B cell (primary cell): ENCODE results near the gene CUZD1. TPM values are rescaled to one million over a fixed set of nuclear protein-coding genes. Genes with fewer than 3 reads are reported as not detected.

Experiments
- ATAC-seq: fragments of 200-7000 bp; cut with Tn5 transposase; one replicate; pipeline ENCODE4 v1.10.0; 2021; ENCODE audit warnings: low read depth, mild to moderate bottlenecking, moderate number of reproducible peaks, moderate library complexity
- CTCF ChIA-PET: fragments of 350-600 bp; sonication (Branson Sonifier 250); formaldehyde crosslinking; loops from one replicate; lab custom pipeline; 2021; ENCODE audit warnings: antibody characterized with exemption, inconsistent platforms; lab: Charles Lee
- POLR2A ChIA-PET: fragments of 350-600 bp; sonication (Branson Sonifier 250); formaldehyde crosslinking; loops from one replicate; lab custom pipeline; 2021; ENCODE audit warnings: antibody characterized with exemption; lab: Charles Lee
- DNase-seq: peaks from one replicate; pipeline ENCODE4 v3.0.0; 2013
- H2AFZ ChIP-seq: 2 replicates; pipeline ENCODE4 v1.6.1; 2012; ENCODE audit warnings: mild to moderate bottlenecking, low read depth, low read length; ENCODE audit not compliant: insufficient read depth, poor library complexity, severe bottlenecking
- H3K27ac ChIP-seq, 2 donors: 1 replicate in 1 of 2; 2 replicates in 1 of 2; pipeline ENCODE4 v1.5.1; 2012 to 2013; ENCODE audit warnings: low read length in 2 of 2, mild to moderate bottlenecking in 2 of 2, moderate library complexity in 1 of 2
- H3K27me3 ChIP-seq, 4 experiments: fragments of 200-600 bp in 1 of 4; sonication (generic) in 1 of 4; replicated peaks in 1 of 4; 1 replicate in 2 of 4; 2 replicates in 2 of 4; pipeline versions ENCODE4 v1.6.1 to v1.7.0; 2013 to 2016; ENCODE audit warnings: low read length in 3 of 4, mild to moderate bottlenecking in 2 of 4, mixed read lengths in 1 of 4, moderate library complexity in 1 of 4; ENCODE audit not compliant: insufficient read depth in 4 of 4, control insufficient read depth in 3 of 4; ENCODE audit errors: control extremely low read depth in 1 of 4
- H3K36me3 ChIP-seq, 2 experiments: replicated peaks in 1 of 2; 1 replicate in 1 of 2; 2 replicates in 1 of 2; pipeline versions ENCODE4 v1.6.1 to v1.7.1; 2013; ENCODE audit warnings: low read length in 1 of 2; ENCODE audit not compliant: insufficient read depth in 2 of 2, control insufficient read depth in 1 of 2; ENCODE audit errors: control extremely low read depth in 1 of 2, extremely low read depth in 1 of 2
- H3K4me1 ChIP-seq, 2 donors: fragments of 200-600 bp in 1 of 2; sonication (generic) in 1 of 2; 1 replicate in 1 of 2; 2 replicates in 1 of 2; pipeline versions ENCODE4 v1.5.1 to v1.6.1; 2013 to 2017; ENCODE audit warnings: low read length in 2 of 2; ENCODE audit not compliant: control insufficient read depth in 2 of 2, insufficient read depth in 2 of 2
- H3K4me2 ChIP-seq: replicated peaks from 2 replicates; pipeline ENCODE3; 2012; ENCODE audit warnings: mild to moderate bottlenecking, low read depth, low read length; ENCODE audit not compliant: poor library complexity, severe bottlenecking
- H3K4me3 ChIP-seq, 5 experiments: fragments of 200-600 bp in 1 of 5; sonication (generic) in 1 of 5; 1 replicate in 3 of 5; 2 replicates in 2 of 5; pipeline versions ENCODE4 v1.5.1 to v1.7.0; 2011 to 2016; ENCODE audit warnings: low read length in 4 of 5, mild to moderate bottlenecking in 4 of 5, low read depth in 2 of 5, control low read depth in 1 of 5, moderate library complexity in 1 of 5; ENCODE audit not compliant: insufficient read depth in 1 of 5; ENCODE audit errors: control extremely low read depth in 1 of 5, extremely low read depth in 1 of 5
- H3K79me2 ChIP-seq: fragments of 200-600 bp; sonication (generic); one replicate; pipeline ENCODE4 v1.6.0; 2016; ENCODE audit warnings: low read length; ENCODE audit not compliant: control insufficient read depth, insufficient read depth
- H3K9ac ChIP-seq: fragments of 200-600 bp; sonication (generic); 2 replicates; pipeline ENCODE4 v1.6.1; 2017; ENCODE audit warnings: mild to moderate bottlenecking, low read length, moderate library complexity
- H3K9me3 ChIP-seq, 3 donors: one replicate each; pipeline versions ENCODE4 v1.6.1 to v1.7.1; 2013; ENCODE audit warnings: low read length in 2 of 3; ENCODE audit not compliant: control insufficient read depth in 2 of 3, insufficient read depth in 1 of 3; ENCODE audit errors: control extremely low read depth in 1 of 3
- H4K20me1 ChIP-seq: 2 replicates; pipeline ENCODE4 v1.6.0; 2012; ENCODE audit warnings: mild to moderate bottlenecking, low read length; ENCODE audit not compliant: insufficient read depth, control insufficient read depth, poor library complexity, severe bottlenecking
- H3K27ac Mint-ChIP-seq: one replicate; pipeline ENCODE4 v1.8.0; 2021; ENCODE audit warnings: mixed read lengths
- H3K27me3 Mint-ChIP-seq: one replicate; pipeline ENCODE4 v1.8.0; 2021; ENCODE audit warnings: mixed read lengths
- H3K4me1 Mint-ChIP-seq: one replicate; pipeline ENCODE4 v1.8.0; 2021; ENCODE audit warnings: mixed read lengths
- H3K4me3 Mint-ChIP-seq: one replicate; pipeline ENCODE4 v1.8.0; 2021; ENCODE audit warnings: mixed read lengths
- H3K9me3 Mint-ChIP-seq: one replicate; pipeline ENCODE4 v1.8.0; 2022; ENCODE audit warnings: mixed read lengths; ENCODE audit not compliant: insufficient read depth
- EZH2 ChIP-seq: IDR thresholded peaks from 2 replicates; pipeline ENCODE4 v1.6.1; 2012; ENCODE audit warnings: borderline replicate concordance, low read depth, mild to moderate bottlenecking, moderate library complexity, low read length; ENCODE audit not compliant: insufficient read depth, poor library complexity, severe bottlenecking
- WGBS: methylation state at CpG from one replicate; pipeline ENCODE4 v1.1.5; 2013; ENCODE audit warnings: missing lambda C conversion rate; ENCODE audit not compliant: insufficient coverage; 5-methylcytosine and 5-hydroxymethylcytosine counted together
- intact Hi-C: fragments of 100-400 bp; cut with micrococcal nuclease; formaldehyde crosslinking; loops from one replicate; pipeline ENCODE4 v1.10.0; 2022
- polyA minus RNA-seq: library from RNA; depleted of rRNA, polyadenylated mRNA; stranded (reverse); fragments of >200 nt; gene quantifications from 2 replicates; pipeline ENCODE4 v1.2.3, GENCODE V29; 2012
- polyA plus RNA-seq: library from polyadenylated mRNA; depleted of rRNA; stranded (reverse); fragments of >200 nt; gene quantifications from 2 replicates; pipeline ENCODE4 v1.2.3, GENCODE V29; 2012
- total RNA-seq, 2 donors: library from RNA; stranded (reverse); fragments of 120-200 nt in 1 of 2; gene quantifications; 1 replicate in 1 of 2; 2 replicates in 1 of 2; pipeline versions ENCODE4 v1.2.3 to v1.2.4, GENCODE V29; 2013 to 2022
- TF ChIP-seq, protein P1 (sequence below): fragments of 200-600 bp; IDR thresholded peaks from one replicate; pipeline ENCODE4 v1.8.0; 2022; ENCODE audit warnings: antibody characterized with exemption, mild to moderate bottlenecking

CUZD1 gene, protein sequence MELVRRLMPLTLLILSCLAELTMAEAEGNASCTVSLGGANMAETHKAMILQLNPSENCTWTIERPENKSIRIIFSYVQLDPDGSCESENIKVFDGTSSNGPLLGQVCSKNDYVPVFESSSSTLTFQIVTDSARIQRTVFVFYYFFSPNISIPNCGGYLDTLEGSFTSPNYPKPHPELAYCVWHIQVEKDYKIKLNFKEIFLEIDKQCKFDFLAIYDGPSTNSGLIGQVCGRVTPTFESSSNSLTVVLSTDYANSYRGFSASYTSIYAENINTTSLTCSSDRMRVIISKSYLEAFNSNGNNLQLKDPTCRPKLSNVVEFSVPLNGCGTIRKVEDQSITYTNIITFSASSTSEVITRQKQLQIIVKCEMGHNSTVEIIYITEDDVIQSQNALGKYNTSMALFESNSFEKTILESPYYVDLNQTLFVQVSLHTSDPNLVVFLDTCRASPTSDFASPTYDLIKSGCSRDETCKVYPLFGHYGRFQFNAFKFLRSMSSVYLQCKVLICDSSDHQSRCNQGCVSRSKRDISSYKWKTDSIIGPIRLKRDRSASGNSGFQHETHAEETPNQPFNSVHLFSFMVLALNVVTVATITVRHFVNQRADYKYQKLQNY
- total RNA-seq (3.0 and 3.3 TPM in 2 replicates), polyA plus RNA-seq (0.92 and 2.1 TPM in 2 replicates), polyA minus RNA-seq (0.69 and 0.93 TPM in 2 replicates)
- total RNA-seq (2013): 2.0 TPM

DNA sequence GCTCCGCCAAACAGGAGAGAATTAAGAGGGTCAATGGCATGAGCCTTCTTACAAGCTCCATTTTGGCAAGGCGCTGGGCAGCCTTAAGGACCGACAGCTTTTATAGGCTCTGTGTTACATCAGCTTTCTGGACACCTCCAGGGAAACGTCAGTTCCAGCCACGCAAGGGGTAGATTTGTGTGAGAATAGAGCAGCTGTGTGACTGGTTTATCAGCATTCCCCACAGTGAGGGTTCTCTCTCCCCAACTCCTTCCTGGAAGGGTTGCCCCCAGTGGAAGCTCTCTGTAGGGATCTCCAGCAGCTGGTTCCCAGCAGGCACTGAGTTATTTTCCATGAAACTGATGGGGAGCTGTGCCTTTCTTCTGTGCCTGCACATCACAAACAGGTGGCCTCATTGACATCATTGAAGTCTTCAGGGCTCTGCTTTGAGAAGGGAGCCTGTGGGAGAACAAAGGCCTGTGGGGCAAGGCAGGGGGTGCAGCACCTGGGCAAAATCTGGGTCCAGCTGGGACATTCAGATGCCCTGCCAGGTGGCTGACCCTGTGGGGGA, at the start of gene CUZD1:
TSS of gene CUZD1 (minus strand) at position 75 of the 550 bp plus-strand sequence. CDS start at position 61, 14 bp downstream.
- DNase-seq: no peak
- no peak within 1 kb of the TSS for H3K4me3 ChIP-seq
- no peaks in the 10 kb centered on the region for H3K79me2 ChIP-seq
- peaks cover 2 to 6% (median 5%) of the 10 kb centered on the region in 3 donors for H3K9me3 ChIP-seq
- H2AFZ ChIP-seq: no peak within 1 kb of the TSS
- no peaks in the 10 kb centered on the region for H3K4me1 ChIP-seq
- ChIA-PET POLR2A (no interaction called here), CTCF (no interaction called here)
- 92% methylated on average over 2 of the region's 5 CpGs for whole genome bisulfite sequencing
- no peak for ATAC-seq
- peaks cover 6% of the 10 kb centered on the region for H3K4me1 Mint-ChIP-seq
- no peaks in the 10 kb centered on the region for H3K9me3 Mint-ChIP-seq
- H3K36me3 ChIP-seq: peaks cover 0 to 7% of the 10 kb centered on the region in 2 experiments
- no peak within 1 kb of the TSS for H3K4me2 ChIP-seq
- no peaks in the 10 kb centered on the region for H3K27me3 ChIP-seq
- no peaks in the 10 kb centered on the region for H4K20me1 ChIP-seq
- no peak within 1 kb of the TSS for H3K27ac ChIP-seq
- no peaks in the 10 kb centered on the region for H3K27me3 Mint-ChIP-seq
- H3K27ac Mint-ChIP-seq: no peak within 1 kb of the TSS
- intact Hi-C loops: no loop called here
- H3K9ac ChIP-seq: no peak within 1 kb of the TSS
- TF ChIP-seq, protein P1, sequence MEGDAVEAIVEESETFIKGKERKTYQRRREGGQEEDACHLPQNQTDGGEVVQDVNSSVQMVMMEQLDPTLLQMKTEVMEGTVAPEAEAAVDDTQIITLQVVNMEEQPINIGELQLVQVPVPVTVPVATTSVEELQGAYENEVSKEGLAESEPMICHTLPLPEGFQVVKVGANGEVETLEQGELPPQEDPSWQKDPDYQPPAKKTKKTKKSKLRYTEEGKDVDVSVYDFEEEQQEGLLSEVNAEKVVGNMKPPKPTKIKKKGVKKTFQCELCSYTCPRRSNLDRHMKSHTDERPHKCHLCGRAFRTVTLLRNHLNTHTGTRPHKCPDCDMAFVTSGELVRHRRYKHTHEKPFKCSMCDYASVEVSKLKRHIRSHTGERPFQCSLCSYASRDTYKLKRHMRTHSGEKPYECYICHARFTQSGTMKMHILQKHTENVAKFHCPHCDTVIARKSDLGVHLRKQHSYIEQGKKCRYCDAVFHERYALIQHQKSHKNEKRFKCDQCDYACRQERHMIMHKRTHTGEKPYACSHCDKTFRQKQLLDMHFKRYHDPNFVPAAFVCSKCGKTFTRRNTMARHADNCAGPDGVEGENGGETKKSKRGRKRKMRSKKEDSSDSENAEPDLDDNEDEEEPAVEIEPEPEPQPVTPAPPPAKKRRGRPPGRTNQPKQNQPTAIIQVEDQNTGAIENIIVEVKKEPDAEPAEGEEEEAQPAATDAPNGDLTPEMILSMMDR: no peak
- TF ChIP-seq EZH2: no peak
- no peak within 1 kb of the TSS for H3K4me3 Mint-ChIP-seq
